Naive B cell (primary cell): ENCODE measurements around the gene FHOD3. TPM values are rescaled to one million over a fixed set of nuclear protein-coding genes. Genes with fewer than 3 reads are reported as not detected.

ENCODE experiments used
- ATAC-seq, 2 donors: fragments of 150-1000 bp; cut with Tn5 transposase; 2 replicates each; pipeline ENCODE4 v1.10.0; 2021; ENCODE audit warnings: low read depth in 2 of 2, mild to moderate bottlenecking in 2 of 2, moderate library complexity in 2 of 2
- DNase-seq: peaks from one replicate; pipeline ENCODE4 v3.0.0; 2022
- H3K27ac Mint-ChIP-seq, 6 donors: one replicate each; pipeline ENCODE4 v1.8.0; 2020 to 2022; ENCODE audit warnings: mild to moderate bottlenecking in 6 of 6, mixed read lengths in 6 of 6, moderate library complexity in 5 of 6, inconsistent platforms in 2 of 6
- H3K27me3 Mint-ChIP-seq, 3 donors: one replicate each; pipeline ENCODE4 v1.8.0; 2021 to 2022; ENCODE audit warnings: mixed read lengths in 3 of 3, mild to moderate bottlenecking in 1 of 3
- H3K36me3 Mint-ChIP-seq, 2 donors: one replicate each; pipeline ENCODE4 v1.8.0; 2020 to 2022; ENCODE audit warnings: mixed read lengths in 2 of 2, inconsistent platforms in 1 of 2, mild to moderate bottlenecking in 1 of 2
- H3K4me1 Mint-ChIP-seq, 3 donors: one replicate each; pipeline ENCODE4 v1.8.0; 2020 to 2022; ENCODE audit warnings: mixed read lengths in 3 of 3, inconsistent platforms in 1 of 3, mild to moderate bottlenecking in 1 of 3, moderate library complexity in 1 of 3
- H3K4me3 Mint-ChIP-seq, 8 donors: one replicate each; pipeline ENCODE4 v1.8.0; 2020 to 2022; ENCODE audit warnings: mild to moderate bottlenecking in 8 of 8, mixed read lengths in 8 of 8, moderate library complexity in 8 of 8, inconsistent platforms in 2 of 8
- H3K9me3 Mint-ChIP-seq, 7 donors: one replicate each; pipeline ENCODE4 v1.8.0; 2020 to 2022; ENCODE audit warnings: mixed read lengths in 7 of 7, mild to moderate bottlenecking in 5 of 7, inconsistent platforms in 2 of 7, moderate library complexity in 1 of 7
- polyA plus RNA-seq, 6 donors: library from polyadenylated mRNA; unstranded; fragments of 300-500 nt; fragmentation: Illumina TruSeq; gene quantifications; one replicate each; pipeline ENCODE4 v1.2.3, GENCODE V29; 2021; ENCODE audit warnings: low read depth in 6 of 6

Gene FHOD3
- polyA plus RNA-seq, 6 donors from 2014 or later: not detected

DNA sequence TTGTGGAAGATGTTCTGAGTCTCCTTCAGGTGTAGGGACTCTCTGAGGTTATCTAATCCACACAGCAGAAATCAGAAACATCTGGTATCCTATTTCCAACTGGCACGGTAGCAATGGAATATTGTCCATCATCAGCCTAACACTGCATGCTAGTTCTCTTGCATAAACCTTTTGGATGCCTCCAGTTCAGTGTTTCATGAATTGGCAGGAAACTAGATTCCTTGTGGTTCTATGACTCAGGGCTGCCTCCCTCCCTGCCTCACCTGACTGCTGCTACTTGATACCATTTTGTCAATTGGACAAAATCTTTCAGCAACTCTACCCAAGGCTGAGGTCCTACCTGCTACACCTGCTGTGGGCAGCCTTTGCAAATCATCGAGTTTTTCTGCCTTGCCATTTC lies 400.4 kb downstream of the FHOD3 start:
- H3K4me3 Mint-ChIP-seq: no peak overlapping the region
- peaks cover 8 to 13% (median 12%) of the 10 kb centered on the region in 3 donors for H3K27me3 Mint-ChIP-seq
- H3K4me1 Mint-ChIP-seq: no peaks in the 10 kb centered on the region
- ATAC-seq: no peak
- H3K36me3 Mint-ChIP-seq: no peaks in the 10 kb centered on the region
- H3K9me3 Mint-ChIP-seq: no peaks in the 10 kb centered on the region
- no peak overlapping the region for H3K27ac Mint-ChIP-seq
- DNase-seq: no peak

- Mint-ChIP-seq H3K27ac (peak overlapping the region in 1 of 6 donors; percentile 54), H3K27me3 (peaks cover 19 to 34% (median 20%) of the 10 kb centered on the region in 3 donors), H3K9me3 (no peaks in the 10 kb centered on the region), H3K4me1 (no peaks in the 10 kb centered on the region), H3K4me3 (no peak overlapping the region), H3K36me3 (no peaks in the 10 kb centered on the region)
- DNase-seq (no peak), ATAC-seq (no peak)
Measured at GRCh38 chr18:36700955-36701354, 403.4 kb downstream of the FHOD3 start.

DNA sequence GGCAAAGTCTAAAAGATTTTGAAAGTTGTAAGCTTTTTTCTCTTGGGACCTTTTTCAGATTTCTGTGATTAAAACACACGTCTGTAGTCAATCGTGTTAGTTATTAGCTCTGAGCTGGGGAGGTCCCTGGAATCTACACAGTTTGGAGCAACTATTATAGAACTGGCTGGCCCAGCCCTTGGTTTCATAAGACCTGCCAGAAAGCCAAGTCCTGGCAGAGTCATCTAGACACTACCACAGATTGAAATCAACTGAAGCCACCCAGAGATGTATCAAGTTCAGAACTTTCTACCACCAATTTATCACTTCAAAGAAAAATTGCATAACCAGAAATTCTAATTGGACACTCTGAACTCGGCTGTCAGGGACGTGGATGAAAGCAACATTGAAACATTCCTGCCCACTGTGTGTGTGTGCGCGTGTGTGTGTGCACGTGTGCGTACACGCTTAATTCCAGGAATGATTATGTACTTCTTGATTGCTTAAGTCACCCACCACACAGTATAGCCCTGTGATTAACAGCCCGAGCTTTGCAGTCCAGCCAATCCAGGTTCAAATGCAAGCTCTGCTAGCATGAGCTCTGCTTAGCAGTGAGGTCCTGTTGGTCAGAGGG lies 405.0 kb downstream of the FHOD3 start:
- H3K4me1 Mint-ChIP-seq: no peaks in the 10 kb centered on the region
- no peak overlapping the region for H3K27ac Mint-ChIP-seq
- ATAC-seq (no peak), DNase-seq (no peak)
- H3K36me3 Mint-ChIP-seq: no peaks in the 10 kb centered on the region
- no peak overlapping the region for H3K4me3 Mint-ChIP-seq
- H3K27me3 Mint-ChIP-seq: peaks cover 25 to 36% (median 28%) of the 10 kb centered on the region in 3 donors
- H3K9me3 Mint-ChIP-seq: no peaks in the 10 kb centered on the region

GRCh38 chr18:36704156-36704555 lies 406.6 kb downstream of the FHOD3 start:
- H3K36me3 Mint-ChIP-seq: no peaks in the 10 kb centered on the region
- peaks cover 26 to 45% (median 32%) of the 10 kb centered on the region in 3 donors for H3K27me3 Mint-ChIP-seq
- H3K4me1 Mint-ChIP-seq: no peaks in the 10 kb centered on the region
- no peaks in the 10 kb centered on the region for H3K9me3 Mint-ChIP-seq
- no peak for ATAC-seq
- no peak for DNase-seq
- no peak overlapping the region for H3K27ac Mint-ChIP-seq
- no peak overlapping the region for H3K4me3 Mint-ChIP-seq

GRCh38 chr18:36706134-36706881 lies 408.8 kb downstream of the FHOD3 start:
- DNase-seq (no peak), ATAC-seq (no peak)
- Mint-ChIP-seq H3K27ac (no peak overlapping the region), H3K9me3 (no peaks in the 10 kb centered on the region), H3K27me3 (peaks cover 21 to 33% (median 32%) of the 10 kb centered on the region in 3 donors), H3K4me3 (peak overlapping the region in 1 of 8 donors; percentile 42), H3K36me3 (no peaks in the 10 kb centered on the region), H3K4me1 (no peaks in the 10 kb centered on the region)

- H3K4me3 Mint-ChIP-seq: no peak overlapping the region
- ATAC-seq (no peak), DNase-seq (no peak)
- H3K4me1 Mint-ChIP-seq: no peaks in the 10 kb centered on the region
- no peaks in the 10 kb centered on the region for H3K36me3 Mint-ChIP-seq
- no peaks in the 10 kb centered on the region for H3K9me3 Mint-ChIP-seq
- peaks cover 21 to 33% (median 30%) of the 10 kb centered on the region in 3 donors for H3K27me3 Mint-ChIP-seq
- no peak overlapping the region for H3K27ac Mint-ChIP-seq
Measured at GRCh38 chr18:36708366-36708765, 410.9 kb downstream of the FHOD3 start.

GRCh38 chr18:36709315-36709714 lies 411.8 kb downstream of the FHOD3 start:
- Mint-ChIP-seq H3K36me3 (no peaks in the 10 kb centered on the region), H3K27me3 (peaks cover 19 to 29% (median 28%) of the 10 kb centered on the region in 3 donors), H3K27ac (no peak overlapping the region), H3K9me3 (no peaks in the 10 kb centered on the region), H3K4me3 (no peak overlapping the region), H3K4me1 (no peaks in the 10 kb centered on the region)
- DNase-seq (no peak), ATAC-seq (no peak)

DNA sequence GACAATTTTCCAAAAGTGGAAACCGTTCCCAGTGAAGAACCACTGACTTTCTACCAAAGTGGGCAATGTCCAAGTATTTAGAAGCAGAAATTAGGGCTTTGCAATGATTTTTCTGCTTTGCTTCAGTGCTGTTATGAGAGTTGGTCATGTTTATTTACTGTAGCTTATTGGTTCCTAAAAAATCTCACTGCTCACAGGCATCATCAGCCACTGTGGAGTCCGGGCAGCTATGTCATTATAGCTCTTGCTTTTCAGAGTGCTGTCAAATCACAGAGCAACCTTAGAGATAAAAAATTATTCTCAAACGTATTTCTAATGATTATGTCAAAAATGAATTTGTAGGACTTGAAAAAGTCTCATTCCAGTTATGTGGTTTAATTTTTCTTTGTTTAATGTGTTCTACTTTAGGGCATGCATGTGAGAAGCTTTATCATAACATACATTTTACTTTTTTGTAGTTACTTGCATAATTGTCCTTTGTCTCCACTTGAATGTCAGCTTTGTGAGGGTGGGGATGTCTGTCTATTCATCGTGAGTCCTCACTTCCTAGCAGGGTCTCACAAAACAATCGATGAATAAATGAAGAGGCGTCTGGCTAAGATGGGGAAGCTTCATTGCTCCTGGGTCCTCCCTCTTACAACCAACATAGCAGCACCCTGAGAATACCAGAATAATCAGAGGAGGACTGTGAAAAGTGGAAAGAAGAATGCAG lies 413.7 kb downstream of the FHOD3 start:
- no peaks in the 10 kb centered on the region for H3K4me1 Mint-ChIP-seq
- no peak overlapping the region for H3K4me3 Mint-ChIP-seq
- H3K27me3 Mint-ChIP-seq: peaks cover 10 to 13% (median 13%) of the 10 kb centered on the region in 3 donors
- H3K9me3 Mint-ChIP-seq: no peaks in the 10 kb centered on the region
- no peaks in the 10 kb centered on the region for H3K36me3 Mint-ChIP-seq
- H3K27ac Mint-ChIP-seq: no peak overlapping the region
- no peak for DNase-seq
- no peak for ATAC-seq

- Mint-ChIP-seq H3K9me3 (no peaks in the 10 kb centered on the region), H3K27ac (no peak overlapping the region), H3K4me1 (no peaks in the 10 kb centered on the region), H3K36me3 (no peaks in the 10 kb centered on the region), H3K4me3 (no peak overlapping the region), H3K27me3 (peaks cover 9 to 13% (median 10%) of the 10 kb centered on the region in 3 donors)
- ATAC-seq (no peak), DNase-seq (no peak)
Measured at GRCh38 chr18:36711813-36712444, 414.4 kb downstream of the FHOD3 start.

DNA sequence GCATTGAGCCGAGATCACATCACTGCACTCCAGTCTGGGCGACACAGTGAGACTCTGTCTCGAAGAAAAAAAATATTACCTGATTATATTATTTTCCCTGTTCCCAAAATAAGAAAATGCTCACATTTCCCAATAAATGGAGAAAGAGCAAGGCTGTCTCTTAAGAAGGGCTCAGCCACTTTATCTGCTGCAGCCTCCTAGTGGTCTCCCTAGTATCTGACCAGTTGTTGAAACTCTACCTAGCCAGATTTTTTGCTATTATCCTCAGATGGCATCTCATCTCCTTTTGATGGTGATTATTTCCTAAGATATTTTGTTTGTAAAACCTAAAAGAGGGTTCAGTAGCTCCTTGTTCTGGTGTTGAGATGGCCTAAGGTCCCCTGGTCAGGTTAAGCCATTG lies 417.0 kb downstream of the FHOD3 start:
- H3K36me3 Mint-ChIP-seq: no peaks in the 10 kb centered on the region
- H3K4me3 Mint-ChIP-seq: no peak overlapping the region
- H3K27me3 Mint-ChIP-seq: peaks cover 0 to 5% (median 0%) of the 10 kb centered on the region in 3 donors
- no peak overlapping the region for H3K27ac Mint-ChIP-seq
- no peaks in the 10 kb centered on the region for H3K9me3 Mint-ChIP-seq
- ATAC-seq (no peak), DNase-seq (no peak)
- H3K4me1 Mint-ChIP-seq: no peaks in the 10 kb centered on the region

GRCh38 chr18:36717422-36718110 lies 420.1 kb downstream of the FHOD3 start:
- DNase-seq (no peak), ATAC-seq (no peak)
- no peaks in the 10 kb centered on the region for H3K36me3 Mint-ChIP-seq
- H3K9me3 Mint-ChIP-seq: no peaks in the 10 kb centered on the region
- H3K4me1 Mint-ChIP-seq: no peaks in the 10 kb centered on the region
- H3K27me3 Mint-ChIP-seq: peaks cover 0 to 2% (median 0%) of the 10 kb centered on the region in 3 donors
- no peak overlapping the region for H3K4me3 Mint-ChIP-seq
- no peak overlapping the region for H3K27ac Mint-ChIP-seq

- no peak overlapping the region for H3K4me3 Mint-ChIP-seq
- DNase-seq: no peak
- H3K9me3 Mint-ChIP-seq: no peaks in the 10 kb centered on the region
- H3K4me1 Mint-ChIP-seq: no peaks in the 10 kb centered on the region
- ATAC-seq: no peak
- no peaks in the 10 kb centered on the region for H3K27me3 Mint-ChIP-seq
- H3K36me3 Mint-ChIP-seq: no peaks in the 10 kb centered on the region
- no peak overlapping the region for H3K27ac Mint-ChIP-seq
Measured at GRCh38 chr18:36718705-36719328, 421.3 kb downstream of the FHOD3 start.

- Mint-ChIP-seq H3K4me1 (no peaks in the 10 kb centered on the region), H3K4me3 (no peak overlapping the region), H3K9me3 (no peaks in the 10 kb centered on the region), H3K36me3 (no peaks in the 10 kb centered on the region), H3K27me3 (peaks cover 0 to 5% (median 0%) of the 10 kb centered on the region in 3 donors), H3K27ac (no peak overlapping the region)
- DNase-seq: no peak
- ATAC-seq: no peak
Measured at GRCh38 chr18:36719630-36720029, 422.1 kb downstream of the FHOD3 start.
